ENCODE measurements around the gene BCL2L1.

The BCL2L1 gene

DNA sequence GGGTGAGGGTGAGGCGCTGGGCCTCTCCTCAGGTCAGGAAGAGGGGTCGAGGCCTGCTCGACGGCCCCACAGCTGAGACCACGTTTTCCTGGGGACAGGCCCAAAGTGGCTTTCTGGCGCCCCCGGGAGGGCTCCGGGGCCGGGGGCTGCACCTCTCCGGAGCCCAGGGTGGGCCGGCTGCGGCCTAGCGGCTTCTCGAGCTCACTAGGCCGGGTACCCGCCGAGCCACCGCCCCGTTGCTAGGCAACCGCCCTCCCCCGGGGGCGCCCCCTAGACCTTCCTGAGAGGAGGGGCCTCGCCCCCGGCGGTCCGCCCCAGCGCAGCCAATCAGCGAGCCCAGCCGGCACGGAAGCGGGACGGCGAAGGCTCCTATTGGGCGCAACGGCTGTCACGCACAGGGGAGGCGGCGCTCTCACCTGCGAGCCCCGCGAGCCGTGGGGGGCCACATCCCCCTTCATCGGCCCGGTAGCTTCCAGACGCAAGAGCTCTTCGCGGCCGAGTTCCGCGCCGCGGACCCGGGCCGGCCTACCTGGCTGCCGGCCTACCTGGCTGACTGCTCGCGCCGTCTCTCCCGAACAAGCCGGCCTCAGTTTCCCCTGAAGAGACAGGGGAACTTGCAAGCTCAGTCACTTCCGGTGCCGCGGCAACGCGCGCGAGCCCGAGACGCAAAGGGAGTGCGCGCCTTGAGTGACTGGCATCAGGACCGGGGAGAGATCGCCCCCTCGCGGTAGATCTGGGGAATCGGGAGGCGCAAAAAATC lies 831 bp upstream of the BCL2L1 start:
- DNase-seq (ENCODE audit: low spot score): peak; percentile 100

DNA sequence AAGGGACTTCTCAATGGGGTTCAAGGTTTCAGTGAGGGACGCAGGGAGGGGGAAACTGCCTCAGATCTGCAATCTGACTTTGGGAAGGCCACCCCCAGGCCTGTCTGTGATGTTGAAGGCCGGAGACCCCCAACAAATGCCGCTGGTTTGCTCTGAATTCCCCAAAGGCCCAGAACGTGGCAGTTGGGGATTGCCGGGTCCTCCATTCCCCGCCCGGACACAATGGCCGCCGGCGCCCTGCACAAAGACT lies 326 bp upstream of the BCL2L1 start:
- no peak for DNase-seq (ENCODE audit: low spot score)

DNA sequence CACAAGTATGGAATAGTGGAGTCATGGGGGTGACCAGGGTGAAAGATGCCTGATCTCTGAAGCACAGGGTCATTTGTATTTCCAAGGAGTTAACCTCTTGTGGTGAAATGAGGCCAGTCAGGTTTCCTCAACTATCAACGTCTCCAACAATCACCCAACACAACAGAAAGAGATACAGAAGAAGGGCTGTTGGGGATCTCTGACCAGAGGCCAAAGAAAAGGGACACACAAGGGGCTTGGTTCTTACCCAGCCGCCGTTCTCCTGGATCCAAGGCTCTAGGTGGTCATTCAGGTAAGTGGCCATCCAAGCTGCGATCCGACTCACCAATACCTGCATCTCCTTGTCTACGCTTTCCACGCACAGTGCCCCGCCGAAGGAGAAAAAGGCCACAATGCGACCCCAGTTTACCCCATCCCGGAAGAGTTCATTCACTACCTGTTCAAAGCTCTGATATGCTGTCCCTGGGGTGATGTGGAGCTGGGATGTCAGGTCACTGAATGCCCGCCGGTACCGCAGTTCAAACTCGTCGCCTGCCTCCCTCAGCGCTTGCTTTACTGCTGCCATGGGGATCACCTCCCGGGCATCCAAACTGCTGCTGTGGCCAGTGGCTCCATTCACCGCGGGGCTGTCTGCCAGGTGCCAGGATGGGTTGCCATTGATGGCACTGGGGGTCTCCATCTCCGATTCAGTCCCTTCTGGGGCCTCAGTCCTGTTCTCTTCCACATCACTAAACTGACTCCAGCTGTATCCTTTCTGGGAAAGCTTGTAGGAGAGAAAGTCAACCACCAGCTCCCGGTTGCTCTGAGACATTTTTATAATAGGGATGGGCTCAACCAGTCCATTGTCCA lies 1.0 kb downstream of the BCL2L1 start:
- peak; percentile 2 for DNase-seq (ENCODE audit: low spot score)

DNA sequence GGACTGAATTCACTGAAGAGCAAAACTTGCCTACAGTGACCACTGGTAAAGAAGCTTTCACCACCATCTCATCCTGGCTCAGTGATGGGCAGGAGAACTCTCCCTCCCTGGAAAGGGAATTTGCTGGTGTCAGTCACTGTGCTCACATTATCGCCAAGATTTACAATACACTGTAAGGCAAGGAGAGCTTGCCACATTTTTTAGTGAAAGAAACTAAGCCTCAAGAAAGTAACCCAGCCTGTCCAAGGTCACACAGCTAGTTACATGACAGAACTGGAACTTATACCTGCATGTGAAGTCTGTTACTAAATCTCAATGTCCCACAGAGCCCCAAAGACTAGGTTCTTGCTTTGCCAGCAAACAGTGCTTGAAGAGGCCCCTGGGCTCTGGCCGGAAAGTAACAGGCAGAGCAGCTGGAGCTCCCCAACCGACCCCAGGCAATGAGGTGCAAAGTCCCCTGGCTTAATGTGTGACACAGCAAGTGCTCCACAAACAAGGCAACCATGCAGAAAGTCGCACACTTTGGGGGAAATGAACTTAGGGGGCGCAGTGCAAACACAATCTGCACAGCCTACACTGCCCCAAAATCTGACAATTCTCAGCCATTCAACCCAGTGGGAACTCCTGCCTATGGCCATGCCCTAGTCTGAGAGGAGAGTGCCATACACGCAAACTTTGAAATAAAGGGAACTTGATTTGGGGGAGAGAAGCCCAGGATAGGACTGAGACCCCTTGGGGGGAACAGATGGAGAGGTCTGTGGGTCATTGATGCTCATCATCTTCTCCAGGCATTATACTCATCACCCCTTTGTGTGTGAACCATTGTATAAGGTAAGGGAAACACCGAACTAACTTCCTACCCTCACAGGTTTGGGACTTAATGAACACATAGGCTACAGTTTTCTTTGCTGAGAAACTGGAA lies 1.9 kb downstream of the BCL2L1 start:
- DNase-seq (ENCODE audit: low spot score): peak; percentile 56

DNA sequence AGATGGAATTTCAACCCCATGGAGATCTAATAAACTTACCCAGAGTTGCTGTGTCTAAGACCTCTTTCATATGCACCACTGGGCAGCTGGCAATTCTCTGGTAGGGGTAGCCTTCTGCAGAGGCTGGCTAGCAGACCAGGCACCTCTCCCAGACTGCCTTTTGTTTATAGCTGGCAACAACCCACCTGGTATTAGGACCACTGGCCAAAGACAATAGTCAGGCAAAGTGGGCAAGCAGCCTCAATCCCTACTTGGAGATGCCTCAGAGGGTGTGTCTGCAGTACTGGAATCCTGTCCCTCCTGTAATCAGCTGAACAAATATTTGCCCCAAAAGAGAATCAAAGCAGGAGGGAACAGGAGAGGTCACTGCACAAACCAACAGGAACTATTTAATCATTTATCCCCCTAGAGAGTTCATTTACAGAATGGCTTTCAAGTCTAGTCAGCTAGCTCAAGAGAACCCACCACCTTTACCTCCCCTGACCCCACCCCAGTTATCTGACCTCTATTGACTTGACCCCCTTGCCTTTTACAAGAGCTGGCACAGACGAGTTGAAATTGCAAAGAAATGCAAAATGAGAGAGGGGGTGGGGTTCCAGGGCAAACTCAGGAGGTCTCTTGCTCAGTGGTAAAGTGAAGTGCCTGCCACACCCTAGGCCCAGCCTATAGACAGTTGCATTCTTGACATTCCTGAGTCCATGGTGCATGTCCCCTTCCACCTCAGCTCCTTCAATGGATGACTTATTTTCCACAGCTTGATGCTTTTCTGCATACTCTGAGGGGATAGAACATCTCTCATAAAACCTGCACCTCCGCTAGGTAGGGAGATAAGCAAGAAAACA lies 2.8 kb downstream of the BCL2L1 start:
- peak; percentile 5 for DNase-seq (ENCODE audit: low spot score)

DNA sequence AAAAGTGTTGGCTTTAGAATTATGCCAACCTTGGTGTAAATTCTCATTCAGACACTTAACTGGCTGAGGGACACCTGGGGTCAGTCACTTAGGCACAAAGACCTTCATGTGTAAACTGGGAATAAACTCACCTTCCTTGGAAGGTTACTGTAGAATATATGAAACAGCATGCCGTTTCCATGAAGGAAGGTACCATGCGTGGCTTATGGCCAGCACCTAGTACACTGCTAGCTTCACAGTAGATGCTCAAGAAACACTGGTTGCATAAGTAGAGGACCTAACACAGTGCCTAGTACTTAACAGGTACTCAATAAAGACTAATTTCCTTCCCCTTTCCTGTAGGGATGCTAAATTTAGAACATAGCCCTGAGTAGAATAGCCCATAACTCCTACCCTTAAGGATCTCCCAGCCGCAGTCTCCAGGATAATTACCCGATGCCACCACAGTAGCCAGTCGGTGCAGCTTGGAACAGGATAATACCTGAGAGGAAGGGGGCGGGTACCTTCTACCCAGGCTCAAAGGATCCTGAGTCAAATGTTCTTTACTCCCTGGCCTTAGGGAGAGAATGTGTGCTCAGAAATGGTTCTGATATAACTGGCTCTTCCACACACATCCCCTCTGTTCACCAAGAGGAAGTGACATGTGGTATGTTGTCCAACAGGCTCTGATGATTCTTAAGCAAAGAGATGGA lies 3.6 kb downstream of the BCL2L1 start:
- DNase-seq (ENCODE audit: low spot score): peak; percentile 2

DNA sequence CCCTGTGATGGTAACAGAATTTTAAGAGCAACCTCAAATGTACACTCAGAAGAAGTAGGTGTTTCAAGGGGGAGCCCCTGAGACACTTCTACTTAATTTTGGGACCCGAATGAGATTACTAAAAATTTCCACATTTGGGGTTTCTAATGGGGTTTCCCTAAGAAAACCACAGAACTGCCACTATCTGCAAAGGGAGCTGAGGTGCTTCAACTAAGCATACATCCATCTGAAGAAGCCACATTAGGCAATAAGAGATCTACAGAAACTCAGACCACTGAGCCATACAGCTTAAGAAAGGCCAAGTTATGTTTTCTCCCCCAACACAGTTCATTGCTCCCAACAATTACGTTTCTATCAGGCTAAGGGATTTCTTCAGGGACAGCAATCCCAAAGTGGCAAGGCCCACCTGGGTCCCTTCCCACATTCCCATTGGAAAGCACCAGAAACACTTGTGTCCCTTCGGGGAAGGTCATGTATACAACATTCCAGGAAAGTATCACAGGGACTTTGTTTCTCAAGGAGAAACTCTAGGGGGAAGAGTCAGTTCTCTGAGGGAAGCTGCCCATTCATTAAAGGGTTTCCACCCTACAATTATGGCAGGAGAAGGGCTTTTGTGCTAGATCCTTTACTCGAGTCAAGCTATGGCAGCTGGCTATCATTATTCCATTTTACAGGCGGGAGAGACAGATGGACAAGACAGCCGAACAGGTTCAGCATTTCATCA lies 5.0 kb downstream of the BCL2L1 start:
- peak; percentile 51 for DNase-seq (ENCODE audit: low spot score)

DNA sequence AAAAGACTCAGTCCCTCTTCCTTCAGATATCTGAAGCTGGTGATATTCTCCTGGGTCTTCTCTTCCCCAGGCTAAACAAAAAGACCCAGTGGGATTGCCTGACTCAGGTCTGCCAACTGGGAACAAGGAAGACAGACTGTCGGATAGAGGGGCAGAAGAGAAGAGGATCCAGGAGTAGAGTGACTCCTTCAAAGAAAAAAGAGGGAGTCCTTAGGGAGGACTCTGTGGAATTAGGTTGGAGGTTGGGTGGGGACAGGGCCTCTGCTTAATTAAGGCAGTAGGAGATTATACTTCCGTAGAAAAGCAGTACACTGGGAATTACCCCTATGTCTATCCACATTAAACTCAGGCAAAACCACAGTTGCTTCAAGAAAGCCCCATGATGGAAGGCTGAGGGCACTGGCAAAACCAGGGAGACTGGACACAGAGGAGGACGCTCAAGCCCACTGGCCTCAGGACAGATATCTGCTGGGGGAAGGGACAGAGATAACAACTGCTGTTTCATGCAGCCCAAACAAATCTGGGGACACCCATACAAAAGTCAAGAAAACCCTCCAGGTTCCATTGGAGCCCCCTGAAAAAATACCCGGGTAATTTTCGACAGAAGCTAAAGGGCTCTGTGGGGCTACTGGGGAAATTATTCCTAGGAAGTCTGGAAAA lies 5.7 kb downstream of the BCL2L1 start:
- peak; percentile 3 for DNase-seq (ENCODE audit: low spot score)

DNA sequence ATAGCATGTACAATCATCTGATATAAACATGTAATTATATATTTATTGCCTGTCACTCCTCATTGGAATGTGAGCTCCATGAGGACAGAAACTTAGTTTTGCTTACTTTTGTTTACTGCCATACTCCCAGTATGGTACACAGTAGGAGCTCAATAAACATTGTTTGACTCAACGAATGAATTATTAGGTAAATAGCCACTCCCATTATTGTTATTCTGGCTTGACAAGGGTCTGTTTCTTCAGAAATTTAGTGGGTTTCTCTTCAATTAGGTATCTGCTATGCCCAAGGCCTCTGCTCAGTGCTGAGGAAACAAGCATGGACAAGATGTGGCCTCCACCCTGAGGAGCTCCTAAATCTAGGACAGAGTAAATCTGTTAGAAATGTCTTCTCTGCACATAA lies 6.3 kb downstream of the BCL2L1 start:
- DNase-seq (ENCODE audit: low spot score): no peak

DNA sequence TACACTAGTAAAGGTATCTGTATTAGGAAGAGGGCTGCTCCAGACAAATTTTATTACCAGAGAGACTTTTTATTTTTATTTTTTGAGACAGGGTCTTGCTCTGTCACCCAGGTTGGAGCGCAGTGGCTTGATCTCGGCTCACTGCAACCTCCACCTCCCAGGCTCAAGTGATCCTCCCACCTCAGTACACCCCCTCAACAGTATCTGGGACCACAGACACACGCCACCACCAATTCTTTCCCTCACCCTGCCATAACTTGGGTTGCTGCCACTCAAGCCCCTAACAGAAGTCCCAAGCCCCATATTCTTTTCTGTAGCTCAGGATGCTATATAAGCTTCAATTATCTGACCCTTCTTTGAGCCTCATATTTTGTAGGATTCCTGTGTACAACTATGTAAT lies 6.9 kb downstream of the BCL2L1 start:
- no peak for DNase-seq (ENCODE audit: low spot score)

DNA sequence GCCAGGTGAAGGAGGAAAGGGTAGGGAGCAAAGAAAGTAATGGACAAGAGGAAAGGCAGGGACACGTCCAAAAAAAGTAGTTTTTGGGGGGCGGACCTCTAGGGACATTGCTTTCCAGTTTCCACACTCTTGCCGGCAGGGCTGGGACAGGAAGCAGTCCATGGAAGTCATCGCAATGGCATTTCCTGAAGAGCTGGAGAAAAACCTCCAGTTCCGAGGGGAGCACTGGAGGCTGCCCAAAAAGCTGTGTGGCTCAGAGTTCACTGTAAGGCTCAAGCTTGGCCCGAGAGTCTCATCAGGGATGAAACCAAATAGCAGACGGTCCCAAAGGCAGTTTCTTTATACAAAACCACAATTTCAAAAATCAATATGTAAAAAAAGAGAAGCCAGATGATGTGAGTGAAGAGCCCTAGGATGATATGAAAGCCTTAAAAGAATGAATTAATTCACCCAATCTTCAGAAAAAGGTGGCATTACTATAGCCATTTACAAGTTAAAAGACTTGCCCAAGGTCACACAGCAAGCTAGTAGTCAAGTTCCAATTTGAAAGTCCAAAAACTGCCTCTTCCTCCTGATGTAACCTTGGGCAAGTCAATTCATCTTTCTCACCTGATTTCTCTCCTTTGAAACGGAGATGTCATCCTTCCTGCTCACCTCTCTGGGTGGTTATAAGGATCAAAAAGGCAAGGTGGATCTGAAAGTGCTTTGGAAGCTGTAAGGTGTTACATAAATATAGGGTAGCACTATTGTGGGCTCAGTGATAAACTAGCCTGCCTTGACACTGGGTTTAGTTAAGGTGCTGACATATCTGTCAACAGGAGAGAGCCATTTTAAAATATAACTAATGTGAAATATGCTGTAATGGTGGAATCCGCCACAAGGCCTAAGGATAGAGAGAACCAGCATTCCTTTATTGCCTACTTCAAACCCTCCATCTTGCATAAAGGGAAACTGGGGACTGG lies 9.1 kb downstream of the BCL2L1 start:
- no peak for DNase-seq (ENCODE audit: low spot score)

DNA sequence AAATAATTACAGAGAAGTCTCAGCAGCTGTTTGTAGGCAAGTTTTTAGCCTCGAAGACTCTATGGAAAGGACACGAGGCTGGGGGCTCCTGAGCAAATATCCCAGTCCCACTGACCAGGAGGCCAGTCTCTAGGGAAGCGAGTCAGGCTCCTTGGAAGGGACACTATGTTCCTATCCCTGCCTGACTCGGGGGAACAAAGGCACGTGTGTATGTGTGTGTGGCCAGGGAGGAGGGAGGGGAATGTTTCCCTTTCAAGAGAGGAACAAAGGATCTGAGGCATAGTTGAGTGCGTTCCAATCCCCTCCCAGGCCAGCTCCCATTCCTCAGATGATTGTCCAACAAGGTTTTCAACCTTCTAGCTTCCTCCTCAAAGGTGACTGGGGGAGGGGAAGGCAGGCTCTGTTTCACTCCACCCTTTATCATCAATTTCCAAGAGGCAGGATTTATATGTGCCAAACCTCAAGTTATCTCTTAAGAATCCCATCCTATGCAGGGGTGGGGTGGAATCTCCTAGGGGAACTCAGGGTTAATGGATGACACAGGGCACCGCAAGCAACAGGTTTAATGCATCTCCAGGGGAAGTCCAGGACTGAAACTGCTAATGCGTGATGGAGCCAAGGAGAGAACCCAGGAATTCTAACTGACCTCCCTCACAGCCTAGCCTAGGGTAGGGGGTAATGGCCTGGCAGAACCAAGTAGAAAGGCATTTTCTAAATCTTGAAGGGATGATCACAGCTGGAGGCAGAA lies 9.9 kb downstream of the BCL2L1 start:
- no peak for DNase-seq (ENCODE audit: low spot score)

DNA sequence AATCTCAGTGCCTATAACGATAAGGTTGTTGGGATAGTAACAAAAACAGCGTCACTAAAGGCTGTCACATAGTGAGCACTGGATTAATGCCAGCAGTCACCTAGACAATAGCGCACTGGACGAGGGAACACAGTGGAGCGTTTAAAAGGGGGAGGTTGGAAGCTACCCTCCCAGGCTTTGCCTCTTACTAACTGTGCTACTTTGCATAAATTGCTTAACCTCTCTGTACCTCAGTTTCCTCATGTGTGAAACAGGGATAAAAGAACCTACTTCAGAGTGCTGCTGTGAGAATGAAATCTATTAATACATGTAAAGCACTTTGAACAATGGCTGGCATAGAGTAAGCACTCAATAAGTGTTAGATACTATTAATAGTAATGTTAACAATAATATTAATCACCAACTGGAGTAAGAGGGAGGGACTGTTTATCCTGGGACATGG lies 10.5 kb downstream of the BCL2L1 start:
- DNase-seq (ENCODE audit: low spot score): no peak

DNA sequence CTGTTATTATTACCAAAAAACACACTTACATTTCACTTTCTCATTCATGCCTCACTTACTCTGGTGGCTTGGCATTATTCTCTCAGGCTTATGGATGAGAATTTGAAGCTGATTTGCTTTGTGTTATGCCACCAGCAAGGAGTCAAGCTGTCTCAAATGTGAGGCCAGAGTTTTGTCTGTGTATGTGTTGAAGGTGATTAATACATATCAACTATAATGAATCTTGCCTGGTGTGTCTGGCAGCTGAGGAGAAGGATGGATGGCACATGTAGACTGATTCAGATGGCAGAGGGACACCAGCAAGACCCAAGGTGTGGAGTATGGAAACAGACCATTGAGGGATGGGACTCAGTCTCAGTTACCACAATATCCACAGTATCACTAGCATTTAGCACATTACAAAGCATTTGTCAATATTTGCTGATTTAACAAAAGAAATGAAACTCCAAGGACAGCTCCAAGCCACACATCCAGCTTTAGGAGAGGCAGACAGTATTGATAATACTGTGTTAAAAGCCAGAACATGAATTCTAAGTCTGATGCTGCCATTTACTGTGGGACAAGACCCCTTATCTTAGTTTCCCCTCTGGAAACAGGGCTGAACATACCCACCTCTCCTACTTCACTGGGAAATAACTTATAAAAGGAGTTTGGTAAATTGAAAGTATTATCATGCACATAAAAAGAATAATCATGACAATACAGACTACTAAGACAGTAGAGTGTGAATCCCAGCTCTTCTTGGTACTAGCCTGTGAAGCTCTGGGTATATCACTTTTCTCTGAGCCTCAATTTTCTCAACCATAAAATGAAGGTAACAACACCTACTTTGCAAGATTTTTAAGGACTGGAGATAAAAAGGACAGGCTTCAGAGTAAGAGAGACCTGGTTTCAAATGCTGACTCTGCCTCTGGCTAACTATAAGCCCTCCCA lies 11.2 kb downstream of the BCL2L1 start:
- DNase-seq (ENCODE audit: low spot score): no peak

DNA sequence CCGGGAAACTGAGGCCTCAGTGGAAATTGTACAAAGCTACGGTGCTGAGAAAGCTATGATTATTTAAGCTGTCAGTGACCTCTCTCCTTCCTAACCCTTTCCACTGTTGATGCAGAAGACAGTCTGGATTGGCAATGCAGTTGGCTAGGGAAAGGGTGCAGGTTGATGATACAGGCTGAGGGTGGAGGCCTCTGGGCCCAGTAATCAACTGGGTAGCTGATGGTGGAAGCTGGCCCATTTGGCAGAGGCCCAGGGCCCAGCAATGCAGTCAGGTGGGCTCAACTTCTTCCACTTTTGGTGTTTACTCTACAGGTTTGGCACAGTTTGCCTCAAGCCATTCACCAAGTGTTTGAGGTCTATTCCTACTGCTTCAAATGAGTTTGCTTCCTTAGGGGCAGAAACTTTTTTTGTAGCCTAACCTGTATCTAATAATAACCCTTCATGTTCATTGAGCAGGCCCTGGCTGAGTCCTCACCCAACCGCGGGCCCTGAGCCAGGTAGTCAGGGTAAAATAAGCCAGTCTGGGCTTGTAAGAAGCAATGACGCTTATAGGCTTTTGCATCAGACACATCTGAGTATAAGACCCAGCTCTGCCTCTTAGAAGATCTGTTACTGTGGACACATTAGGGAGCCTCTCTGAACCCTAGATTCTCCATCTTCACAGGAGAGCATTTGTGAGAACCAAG lies 12.1 kb downstream of the BCL2L1 start:
- no peak for DNase-seq (ENCODE audit: low spot score)

DNA sequence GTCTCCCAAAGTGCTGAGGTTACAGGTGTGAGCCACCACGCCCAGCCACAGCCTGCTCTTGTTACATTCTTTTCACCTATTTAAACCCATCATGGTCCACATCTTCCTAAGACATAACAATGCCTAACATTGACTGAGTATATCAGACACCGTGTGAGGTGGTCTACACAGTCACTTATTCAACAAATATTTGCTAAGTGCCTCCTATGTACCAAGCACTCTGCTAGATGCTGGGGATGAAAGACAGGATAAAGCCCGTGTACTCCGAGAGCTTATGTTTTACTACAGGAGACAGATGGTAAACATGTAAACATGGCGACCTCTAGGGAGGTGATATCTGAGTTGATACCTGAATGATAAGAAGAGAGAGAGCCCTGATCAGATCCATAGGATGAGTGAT lies 12.7 kb downstream of the BCL2L1 start:
- DNase-seq (ENCODE audit: low spot score): no peak

All from germinal center (tissue), 1 donor.